Activated CD8-positive, alpha-beta memory T cell treated with anti-CD3 and anti-CD28 coated beads for 36 hours (primary cell): Measurements from ENCODE around the gene MYLK. TPM values are rescaled to one million over a fixed set of nuclear protein-coding genes. Genes with fewer than 3 reads are reported as not detected.
"Not testable (repeated sequence)": the region's sequence is repeated elsewhere in the genome, so short reads cannot be mapped to it uniquely, and the experiment has no call there.

Experiments used
- CTCF ChIA-PET: fragments of 350-600 bp; sonication (Branson Sonifier 250); formaldehyde crosslinking; loops from one replicate; lab custom pipeline; 2021; ENCODE audit warnings: antibody characterized with exemption; lab: Charles Lee
- POLR2A ChIA-PET: fragments of 350-600 bp; sonication (Branson Sonifier 250); formaldehyde crosslinking; loops from one replicate; lab custom pipeline; 2021; ENCODE audit warnings: antibody characterized with exemption; lab: Charles Lee
- total RNA-seq, 2 experiments: library from RNA; stranded (reverse); gene quantifications; one replicate each; pipeline ENCODE4 v1.2.3, GENCODE V29; 2021

MYLK gene, protein sequence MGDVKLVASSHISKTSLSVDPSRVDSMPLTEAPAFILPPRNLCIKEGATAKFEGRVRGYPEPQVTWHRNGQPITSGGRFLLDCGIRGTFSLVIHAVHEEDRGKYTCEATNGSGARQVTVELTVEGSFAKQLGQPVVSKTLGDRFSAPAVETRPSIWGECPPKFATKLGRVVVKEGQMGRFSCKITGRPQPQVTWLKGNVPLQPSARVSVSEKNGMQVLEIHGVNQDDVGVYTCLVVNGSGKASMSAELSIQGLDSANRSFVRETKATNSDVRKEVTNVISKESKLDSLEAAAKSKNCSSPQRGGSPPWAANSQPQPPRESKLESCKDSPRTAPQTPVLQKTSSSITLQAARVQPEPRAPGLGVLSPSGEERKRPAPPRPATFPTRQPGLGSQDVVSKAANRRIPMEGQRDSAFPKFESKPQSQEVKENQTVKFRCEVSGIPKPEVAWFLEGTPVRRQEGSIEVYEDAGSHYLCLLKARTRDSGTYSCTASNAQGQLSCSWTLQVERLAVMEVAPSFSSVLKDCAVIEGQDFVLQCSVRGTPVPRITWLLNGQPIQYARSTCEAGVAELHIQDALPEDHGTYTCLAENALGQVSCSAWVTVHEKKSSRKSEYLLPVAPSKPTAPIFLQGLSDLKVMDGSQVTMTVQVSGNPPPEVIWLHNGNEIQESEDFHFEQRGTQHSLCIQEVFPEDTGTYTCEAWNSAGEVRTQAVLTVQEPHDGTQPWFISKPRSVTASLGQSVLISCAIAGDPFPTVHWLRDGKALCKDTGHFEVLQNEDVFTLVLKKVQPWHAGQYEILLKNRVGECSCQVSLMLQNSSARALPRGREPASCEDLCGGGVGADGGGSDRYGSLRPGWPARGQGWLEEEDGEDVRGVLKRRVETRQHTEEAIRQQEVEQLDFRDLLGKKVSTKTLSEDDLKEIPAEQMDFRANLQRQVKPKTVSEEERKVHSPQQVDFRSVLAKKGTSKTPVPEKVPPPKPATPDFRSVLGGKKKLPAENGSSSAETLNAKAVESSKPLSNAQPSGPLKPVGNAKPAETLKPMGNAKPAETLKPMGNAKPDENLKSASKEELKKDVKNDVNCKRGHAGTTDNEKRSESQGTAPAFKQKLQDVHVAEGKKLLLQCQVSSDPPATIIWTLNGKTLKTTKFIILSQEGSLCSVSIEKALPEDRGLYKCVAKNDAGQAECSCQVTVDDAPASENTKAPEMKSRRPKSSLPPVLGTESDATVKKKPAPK (N-terminal part only)
- total RNA-seq: not detected

DNA sequence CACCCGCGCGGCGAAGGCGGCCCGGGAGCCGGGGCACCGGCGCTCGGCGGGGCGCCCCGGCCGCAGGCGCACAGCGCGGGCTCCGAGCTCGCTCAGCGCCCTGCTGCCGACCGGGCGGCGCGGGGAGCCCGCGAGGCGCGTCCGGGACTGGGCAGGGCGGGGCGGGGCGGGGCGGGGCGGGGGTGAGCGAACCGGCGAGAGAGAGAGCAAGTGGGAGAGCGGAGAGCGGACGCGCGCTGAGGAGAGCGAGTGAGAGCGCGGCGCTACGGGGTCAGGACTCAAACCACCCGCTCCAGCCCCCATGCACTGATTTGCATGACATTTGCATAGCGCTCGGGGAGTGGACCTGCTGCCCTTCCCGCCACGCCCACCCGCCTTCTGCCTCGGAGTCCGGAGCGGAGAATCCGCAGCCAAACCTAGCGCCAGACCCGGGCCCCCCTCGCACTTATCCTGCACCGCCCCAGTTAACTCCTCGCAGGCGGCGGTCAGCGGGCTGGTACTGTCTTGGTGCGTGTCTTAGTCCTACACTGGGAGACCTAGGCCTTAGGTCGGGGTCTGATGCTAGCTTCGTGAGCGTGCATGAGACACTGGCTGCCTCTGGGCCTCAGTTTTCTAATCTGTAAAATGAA, at the start of gene MYLK:
Gene MYLK (minus strand): TSS at position 130 of the 629 bp plus-strand sequence. CDS start 90,491 bp downstream, outside the sequence.
- POLR2A ChIA-PET: no interaction called here
- CTCF ChIA-PET: no interaction called here

DNA sequence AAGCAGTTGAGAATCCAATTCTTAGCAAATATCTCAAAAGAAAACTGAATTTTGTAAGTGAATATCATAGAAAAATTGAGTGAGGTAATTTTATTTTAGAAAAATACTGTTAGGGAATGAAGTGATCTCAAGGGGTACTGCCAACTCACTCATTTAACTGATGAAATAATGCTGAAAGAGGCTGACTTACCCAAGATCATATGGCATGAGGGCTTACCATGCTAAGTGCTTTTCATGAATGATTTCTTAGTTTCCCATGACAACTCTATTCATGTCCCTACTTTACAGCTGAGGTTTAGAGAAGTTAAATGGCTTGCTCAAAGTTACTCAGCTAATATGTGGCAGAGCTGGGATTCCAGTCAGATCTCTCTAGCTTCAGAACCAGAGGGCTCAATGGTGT, 46.3 kb upstream of the MYLK start:
- ChIA-PET POLR2A (no interaction called here), CTCF (no interaction called here)

DNA sequence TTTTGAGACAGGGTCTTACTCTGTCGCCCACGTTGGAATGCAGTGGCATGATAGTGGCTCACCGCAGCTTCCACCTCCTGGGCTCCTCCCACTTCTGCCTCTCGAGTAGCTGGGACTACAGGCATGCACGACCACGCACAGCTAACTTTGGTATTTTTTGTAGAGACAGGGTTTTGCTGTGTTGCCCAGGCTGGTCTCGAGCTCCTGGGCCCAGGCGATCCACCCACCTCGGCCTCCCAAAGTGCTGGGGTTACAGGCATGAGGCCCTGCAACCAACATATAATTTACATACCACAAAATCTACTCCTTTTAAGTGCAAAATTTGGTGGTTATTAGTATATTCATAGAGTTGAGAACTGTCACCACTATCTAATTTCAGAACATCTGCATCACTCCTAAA, 45.2 kb upstream of the MYLK start:
- ChIA-PET CTCF (no interaction called here), POLR2A (no interaction called here)

GRCh38 chr3:123926396-123926795, 42.3 kb upstream of the MYLK start:
- CTCF ChIA-PET: no interaction called here
- POLR2A ChIA-PET: no interaction called here

DNA sequence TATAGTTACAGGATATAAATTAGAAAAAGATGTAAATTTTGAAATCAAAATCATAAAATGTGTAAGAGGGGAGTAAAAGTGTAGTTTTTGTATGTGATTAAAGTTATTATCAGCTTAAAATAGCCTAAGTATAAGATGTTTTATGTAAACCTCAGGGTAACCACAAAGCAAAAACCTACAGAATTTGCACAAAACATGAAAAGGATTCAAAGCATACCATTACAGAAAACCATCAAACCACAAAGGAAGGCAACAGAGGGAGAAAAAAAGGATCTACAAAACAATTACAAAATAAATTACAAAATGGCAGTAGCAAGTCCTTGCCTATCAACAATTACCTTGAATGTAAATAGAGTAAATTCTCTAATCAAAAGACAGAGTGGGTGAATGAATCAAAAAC, 36.7 kb upstream of the MYLK start:
- ChIA-PET CTCF (no interaction called here), POLR2A (no interaction called here)

DNA sequence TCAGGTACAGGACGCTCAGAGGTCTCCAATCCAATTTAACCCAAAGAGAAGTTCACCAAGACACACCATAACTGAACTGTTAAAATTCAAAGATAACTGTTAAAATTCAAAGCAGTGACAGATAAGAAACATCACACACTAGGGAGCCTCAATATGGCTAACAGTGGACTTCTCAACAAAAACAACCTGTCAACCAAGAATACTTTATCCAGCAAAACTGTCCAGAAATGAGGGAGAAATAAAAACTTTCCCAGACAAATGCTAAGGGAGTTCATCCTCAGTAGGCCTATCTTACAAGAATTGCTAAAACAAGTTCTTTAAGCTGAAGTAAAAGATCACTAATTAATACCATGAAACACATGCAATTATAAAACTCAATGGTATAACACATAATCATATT, 36.3 kb upstream of the MYLK start:
- POLR2A ChIA-PET: no interaction called here
- CTCF ChIA-PET: no interaction called here

DNA sequence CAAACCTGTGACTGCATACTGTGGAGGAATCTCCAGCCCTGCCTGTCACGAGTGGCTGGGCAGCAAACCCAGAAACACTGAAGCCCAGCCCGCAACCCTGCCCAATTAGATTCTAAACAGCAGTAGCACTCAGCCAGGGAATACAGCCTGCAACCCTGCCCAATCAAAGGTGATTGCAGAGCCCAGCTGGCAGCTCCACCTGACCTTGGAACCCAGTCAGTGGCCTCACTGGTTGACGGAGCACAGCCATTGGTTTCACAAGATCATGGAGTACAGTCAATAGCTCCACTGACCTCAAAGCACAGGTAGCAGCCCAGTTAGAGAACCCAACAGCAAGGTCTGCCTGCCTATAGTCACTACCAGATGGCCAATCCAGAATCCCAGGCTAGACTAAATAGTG, 35.2 kb upstream of the MYLK start:
- ChIA-PET CTCF (no interaction called here), POLR2A (no interaction called here)

DNA sequence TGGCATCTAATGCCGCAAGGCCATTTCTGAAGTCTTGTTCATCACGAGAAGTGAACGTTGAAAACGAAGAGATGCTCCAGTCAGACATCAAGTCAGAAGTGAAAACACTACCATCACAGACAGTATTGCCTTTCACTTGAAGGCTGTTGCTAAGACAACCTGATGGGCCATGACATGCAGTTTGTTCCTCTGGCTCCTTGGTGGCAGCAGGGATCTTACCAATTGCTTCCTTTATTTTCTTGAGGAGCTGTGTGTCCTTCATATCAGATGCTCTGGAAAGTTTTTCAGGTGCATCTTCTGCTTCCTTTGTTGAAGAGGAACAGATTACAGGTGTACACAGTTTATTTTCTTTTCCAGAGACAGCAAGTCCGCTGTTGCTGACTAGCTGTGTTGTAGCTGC, 30.7 kb upstream of the MYLK start:
- CTCF ChIA-PET: no interaction called here
- POLR2A ChIA-PET: no interaction called here

DNA sequence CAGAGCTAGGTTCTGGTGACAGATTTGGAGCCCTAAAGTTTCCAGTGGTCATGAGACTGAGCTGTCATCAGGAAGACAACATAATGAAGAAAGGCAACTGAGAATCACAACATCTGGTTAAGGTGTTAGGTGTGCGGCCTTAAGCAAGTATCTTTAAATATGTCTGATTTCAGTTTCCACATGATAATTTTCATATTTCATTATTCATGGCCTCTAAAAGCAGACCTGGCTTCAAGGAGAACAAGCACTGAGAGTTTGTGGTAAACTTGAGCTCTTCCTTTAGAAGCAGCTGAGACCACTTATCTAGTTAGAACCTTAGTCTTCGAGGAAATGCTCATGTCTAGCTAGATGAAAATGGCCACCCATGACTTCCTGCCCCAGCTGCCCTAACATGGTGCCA, 25.7 kb upstream of the MYLK start:
- ChIA-PET CTCF (no interaction called here), POLR2A (no interaction called here)

- CTCF ChIA-PET: no interaction called here
These were observed 23.6 kb upstream of the MYLK start for GRCh38 chr3:123907720-123908119.

GRCh38 chr3:123899300-123899865, 15.3 kb upstream of the MYLK start:
- ChIA-PET CTCF (interaction anchor here (0.9 kb wide), 1 partner anchor 257 kb away, joined by 3 read pairs; no protein-coding TSS in a partner anchor), POLR2A (no interaction called here)

More at GRCh38 chr3:123907720-123908119, 23.6 kb upstream of the MYLK start:
- POLR2A ChIA-PET: no interaction called here

DNA sequence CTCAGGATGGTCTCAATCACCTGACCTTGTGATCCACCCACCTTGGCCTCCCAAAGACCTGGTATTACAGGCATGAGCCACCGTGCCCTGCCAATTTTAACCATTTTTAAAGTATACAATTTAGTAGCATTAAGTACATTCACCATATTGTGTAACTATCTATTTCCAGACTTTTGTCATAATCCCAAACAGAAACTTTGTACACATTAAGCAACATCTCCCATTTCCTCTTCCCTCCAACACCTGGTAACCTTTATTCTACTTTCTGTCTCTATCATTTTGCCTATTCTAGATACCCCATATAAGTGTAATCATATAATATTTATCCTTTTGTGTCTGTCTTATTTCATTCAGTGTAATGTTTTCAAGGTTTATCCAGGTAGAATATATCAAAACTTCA, 8.9 kb upstream of the MYLK start:
- CTCF ChIA-PET: no interaction called here
- POLR2A ChIA-PET: no interaction called here

GRCh38 chr3:123892195-123892594, 8.1 kb upstream of the MYLK start:
- CTCF ChIA-PET: no interaction called here
- POLR2A ChIA-PET: no interaction called here

GRCh38 chr3:123890991-123891390, 6.9 kb upstream of the MYLK start:
- CTCF ChIA-PET, POLR2A ChIA-PET: not testable (repeated sequence)

GRCh38 chr3:123890162-123890561, 6.0 kb upstream of the MYLK start:
- CTCF ChIA-PET: not testable (repeated sequence)

DNA sequence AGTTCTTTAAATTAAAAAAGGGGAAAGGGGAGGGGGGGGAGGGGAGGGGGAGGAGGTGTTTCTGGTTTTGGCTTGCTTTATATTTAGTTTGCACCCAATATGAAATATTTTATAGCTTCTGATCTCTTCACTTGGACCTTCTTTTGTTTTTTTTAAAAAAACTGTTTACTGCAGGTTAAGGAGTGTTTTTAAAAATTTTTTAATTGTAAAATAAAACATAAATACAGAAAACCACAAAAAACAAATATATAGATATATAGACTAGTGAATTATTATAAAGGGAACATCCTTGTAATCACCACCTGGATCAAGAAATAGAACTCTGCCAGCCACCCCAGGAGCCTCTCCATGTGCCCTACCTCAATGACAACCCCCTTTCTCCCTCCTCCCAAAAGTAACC, 861 bp upstream of the MYLK start:
- ChIA-PET CTCF (interaction anchor here (0.6 kb wide), 1 partner anchor 733 kb away, joined by 3 read pairs; no protein-coding TSS in a partner anchor), POLR2A (no interaction called here)

More at GRCh38 chr3:123890162-123890561, 6.0 kb upstream of the MYLK start:
- POLR2A ChIA-PET: not testable (repeated sequence)

DNA sequence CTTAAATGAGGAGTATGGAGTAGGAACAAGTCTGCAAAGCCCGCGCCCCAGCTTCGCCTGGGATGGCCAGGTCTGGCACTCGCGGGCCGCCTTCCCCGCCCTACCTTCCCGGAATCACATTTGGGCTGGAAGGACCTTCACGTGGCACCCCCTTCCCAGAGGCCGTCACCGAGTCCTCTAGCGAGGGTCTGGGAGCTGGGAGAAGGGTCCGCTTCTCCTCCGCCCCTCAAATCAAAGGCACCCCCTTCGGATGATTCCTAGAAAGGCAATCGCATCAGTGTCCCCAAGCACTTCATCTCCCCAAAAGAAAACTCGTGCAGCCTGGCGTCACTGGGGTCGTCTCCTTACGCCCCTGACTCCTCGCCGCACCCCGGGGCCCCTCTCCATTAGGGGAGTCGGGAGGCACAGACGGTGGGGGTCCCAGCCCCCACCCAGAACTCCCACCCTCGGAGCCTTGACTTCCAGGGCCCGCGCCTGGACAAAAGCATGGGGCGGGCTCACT, 380 bp downstream of the MYLK start:
- CTCF ChIA-PET: no interaction called here
- POLR2A ChIA-PET: no interaction called here

GRCh38 chr3:123883111-123883510, 1.0 kb downstream of the MYLK start:
- ChIA-PET POLR2A (no interaction called here), CTCF (no interaction called here)

GRCh38 chr3:123881771-123882170, 2.4 kb downstream of the MYLK start:
- ChIA-PET CTCF (no interaction called here), POLR2A (no interaction called here)
